DOHH2 (cell line): Measurements from ENCODE around the gene HIC1.

Experiments
- H3F3A ChIP-seq: fragments of 200-600 bp; sonication (generic), shearing (Covaris generic); 2 replicates; pipeline ENCODE4 v1.6.0; 2016; ENCODE audit warnings: antibody characterized with exemption, mild to moderate bottlenecking; ENCODE audit not compliant: control insufficient read depth, insufficient read depth
- H3K27ac ChIP-seq: fragments of 200-600 bp; sonication (generic); 2 replicates; pipeline ENCODE4 v1.5.1; 2014; ENCODE audit warnings: low read depth, mild to moderate bottlenecking, low read length, moderate library complexity
- H3K27me3 ChIP-seq: fragments of 200-600 bp; sonication (generic); 2 replicates; pipeline ENCODE4 v1.6.1; 2014; ENCODE audit warnings: mild to moderate bottlenecking, low read length, mixed read lengths; ENCODE audit not compliant: control insufficient read depth
- H3K36me3 ChIP-seq: fragments of 200-600 bp; sonication (generic); 2 replicates; pipeline ENCODE4 v1.6.1; 2014; ENCODE audit warnings: mild to moderate bottlenecking, low read length, moderate library complexity, mixed read lengths; ENCODE audit not compliant: control insufficient read depth
- H3K4me1 ChIP-seq: fragments of 200-600 bp; sonication (generic); 2 replicates; pipeline ENCODE4 v1.6.1; 2014; ENCODE audit warnings: mild to moderate bottlenecking, low read length, mixed read lengths; ENCODE audit not compliant: control insufficient read depth
- H3K4me2 ChIP-seq: fragments of 200-600 bp; sonication (generic); 2 replicates; pipeline ENCODE4 v1.6.0; 2014; ENCODE audit warnings: mild to moderate bottlenecking, low read length, moderate library complexity
- H3K4me3 ChIP-seq: fragments of 200-600 bp; sonication (generic); 2 replicates; pipeline ENCODE4 v1.5.1; 2014; ENCODE audit warnings: mild to moderate bottlenecking, low read length, mixed read lengths
- H3K79me2 ChIP-seq: fragments of 200-600 bp; sonication (generic); 2 replicates; pipeline ENCODE4 v1.6.1; 2014; ENCODE audit warnings: mild to moderate bottlenecking, low read length, mixed read lengths; ENCODE audit not compliant: control insufficient read depth
- H3K9me2 ChIP-seq: fragments of 200-600 bp; sonication (generic); replicated peaks from 2 replicates; pipeline ENCODE4 v1.6.1; 2014; ENCODE audit warnings: mild to moderate bottlenecking, low read length, mixed read lengths; ENCODE audit not compliant: control insufficient read depth
- H3K9me3 ChIP-seq: fragments of 200-600 bp; sonication (generic); 2 replicates; pipeline ENCODE4 v1.6.1; 2014; ENCODE audit warnings: antibody characterized with exemption, low read length, mixed read lengths; ENCODE audit not compliant: control insufficient read depth, insufficient read depth
- H4K20me1 ChIP-seq: fragments of 200-600 bp; sonication (generic); 2 replicates; pipeline ENCODE4 v1.6.0; 2014; ENCODE audit warnings: low read depth, mild to moderate bottlenecking, antibody characterized with exemption, low read length, moderate library complexity; ENCODE audit not compliant: control insufficient read depth, insufficient read depth
- CTCF ChIP-seq: fragments of 200-600 bp; sonication (generic); IDR thresholded peaks from one replicate; pipeline ENCODE4 v1.5.1; 2014; ENCODE audit warnings: antibody characterized with exemption, mild to moderate bottlenecking, low read depth, low read length; ENCODE audit not compliant: poor library complexity, severe bottlenecking
- EZH2phosphoT487 ChIP-seq: fragments of 200-600 bp; sonication (generic); IDR thresholded peaks from 2 replicates; pipeline ENCODE4 v1.6.1; 2017; ENCODE audit warnings: borderline replicate concordance, mild to moderate bottlenecking, antibody characterized with exemption, low read length, moderate library complexity, mixed read lengths

The HIC1 gene

GRCh38 chr17:2037155-2037554 lies 17.7 kb upstream of the HIC1 start:
- Histone ChIP-seq H3K4me3 (no peak overlapping the region), H3K36me3 (peaks cover 25% of the 10 kb centered on the region), H3K9me3 (no peaks in the 10 kb centered on the region), H3K79me2 (peaks cover 5% of the 10 kb centered on the region), H4K20me1 (peaks cover 3% of the 10 kb centered on the region; the same call in 1 of the 2 replicates), H3K4me1 (peaks cover 21% of the 10 kb centered on the region), H3K4me2 (no peak overlapping the region), H3F3A (no peaks in the 10 kb centered on the region), H3K27me3 (no peaks in the 10 kb centered on the region), H3K9me2 (no peaks in the 10 kb centered on the region), H3K27ac (no peak overlapping the region)
- no peak for TF ChIP-seq EZH2phosphoT487

- Histone ChIP-seq H3K9me3 (no peaks in the 10 kb centered on the region), H3K79me2 (peaks cover 18% of the 10 kb centered on the region), H3K27ac (no peak overlapping the region), H3K4me3 (no peak overlapping the region), H3K9me2 (no peaks in the 10 kb centered on the region), H3K36me3 (peaks cover 39% of the 10 kb centered on the region), H4K20me1 (peaks cover 3% of the 10 kb centered on the region; the same call in 1 of the 2 replicates), H3K4me1 (peaks cover 18% of the 10 kb centered on the region), H3F3A (no peaks in the 10 kb centered on the region; the same call in 1 of the 2 replicates), H3K27me3 (no peaks in the 10 kb centered on the region), H3K4me2 (no peak overlapping the region)
- TF ChIP-seq CTCF (no peak), EZH2phosphoT487 (no peak)
These were observed 14.6 kb upstream of the HIC1 start for GRCh38 chr17:2040219-2040827.

GRCh38 chr17:2040942-2041560 lies 13.9 kb upstream of the HIC1 start:
- peak overlapping the region; percentile 84 for H3K4me3 ChIP-seq
- no peak for TF ChIP-seq CTCF
- TF ChIP-seq EZH2phosphoT487: no peak
- H3K27ac ChIP-seq: no peak overlapping the region
- H3K27me3 ChIP-seq: no peaks in the 10 kb centered on the region
- no peaks in the 10 kb centered on the region for H3K9me3 ChIP-seq
- H3F3A ChIP-seq: no peaks in the 10 kb centered on the region; the same call in 1 of the 2 replicates
- peaks cover 18% of the 10 kb centered on the region for H3K79me2 ChIP-seq
- no peaks in the 10 kb centered on the region for H3K9me2 ChIP-seq
- H3K4me2 ChIP-seq: peak overlapping the region; percentile 90
- H4K20me1 ChIP-seq: peaks cover 3% of the 10 kb centered on the region; the same call in 1 of the 2 replicates
- H3K4me1 ChIP-seq: peaks cover 18% of the 10 kb centered on the region
- peaks cover 36% of the 10 kb centered on the region for H3K36me3 ChIP-seq
